ENCODE data around the gene MOB3A. TPM values are rescaled to one million over a fixed set of nuclear protein-coding genes. Genes with fewer than 3 reads are reported as not detected.

The MOB3A gene
- total RNA-seq, 4 donors from 2014 or later = 16.0 to 30.8 (median 22.2) TPM

- H3K27ac ChIP-seq = peak overlapping the region; percentile 95 to 100 (median 96)
- in situ Hi-C loops (cut with MboI; ENCODE audit: low sequenced_read_pairs in 4 of 4) (no loop called here), intact Hi-C loops (cut with DNase I; ENCODE audit: low total_unique reads) (no loop called here)
- DNase-seq (peak; percentile 23 to 63), ATAC-seq (no peak)
- H3K9me3 ChIP-seq = no peaks in the 10 kb centered on the region
- no peaks in the 10 kb centered on the region for H3K27me3 ChIP-seq
- H3K4me1 ChIP-seq = peaks cover 40 to 58% of the 10 kb centered on the region in 2 donors
- no peak for TF ChIP-seq CTCF (IDR thresholded peaks at IDR 0.05 in 4 of 5, conservative IDR thresholded peaks at IDR 0.05 in 1 of 5)
- peak in 1 of 2 donors; percentile 51 for TF ChIP-seq POLR2A (IDR thresholded peaks at IDR 0.05)
- no peaks in the 10 kb centered on the region for H3K36me3 ChIP-seq
- no peak overlapping the region for H3K4me3 ChIP-seq
Observed at GRCh38 chr19:2054763-2055162, 41.4 kb downstream of the MOB3A start.

GRCh38 chr19:2053601-2054389, 42.3 kb downstream of the MOB3A start:
- DNase-seq (peak; percentile 53 to 79), ATAC-seq (no peak)
- in situ Hi-C loops (cut with MboI; ENCODE audit: low sequenced_read_pairs in 4 of 4) (no loop called here), intact Hi-C loops (cut with DNase I; ENCODE audit: low total_unique reads) (no loop called here)
- H3K4me1 ChIP-seq = peaks cover 36 to 50% of the 10 kb centered on the region in 2 donors
- peaks cover 0 to 8% of the 10 kb centered on the region in 2 donors for H3K36me3 ChIP-seq
- no peak overlapping the region for H3K4me3 ChIP-seq
- peak in 1 of 2 donors; percentile 38 for TF ChIP-seq POLR2A (IDR thresholded peaks at IDR 0.05)
- no peak for TF ChIP-seq CTCF (IDR thresholded peaks at IDR 0.05 in 4 of 5, conservative IDR thresholded peaks at IDR 0.05 in 1 of 5)
- H3K9me3 ChIP-seq = no peaks in the 10 kb centered on the region
- peak overlapping the region; percentile 95 to 100 (median 96) for H3K27ac ChIP-seq
- H3K27me3 ChIP-seq = no peaks in the 10 kb centered on the region

GRCh38 chr19:2051773-2052704, 44.1 kb downstream of the MOB3A start:
- ATAC-seq = no peak
- peak; percentile 18 to 49 for DNase-seq
- Histone ChIP-seq H3K36me3 (peaks cover 0 to 8% of the 10 kb centered on the region in 2 donors), H3K4me3 (peak overlapping the region; percentile 48 to 91 (median 60)), H3K4me1 (peaks cover 51 to 56% of the 10 kb centered on the region in 2 donors), H3K27ac (peak overlapping the region; percentile 91 to 100 (median 96)), H3K27me3 (no peaks in the 10 kb centered on the region), H3K9me3 (no peaks in the 10 kb centered on the region)
- in situ Hi-C loops (cut with MboI; ENCODE audit: low sequenced_read_pairs in 4 of 4) (no loop called here), intact Hi-C loops (cut with DNase I; ENCODE audit: low total_unique reads) (loop anchor here (1.0 to 2.0 kb wide), 2 partner anchors 7 to 13 kb away; no protein-coding TSS in a partner anchor)
- TF ChIP-seq CTCF (IDR thresholded peaks at IDR 0.05 in 4 of 5, conservative IDR thresholded peaks at IDR 0.05 in 1 of 5) = no peak
- TF ChIP-seq POLR2A (IDR thresholded peaks at IDR 0.05) = no peak

GRCh38 chr19:2050991-2051772, 44.9 kb downstream of the MOB3A start, which contains the start of gene MKNK2:
Gene MKNK2, minus strand, starts transcription at chr19:2051244. Its CDS starts 393 bp downstream, at chr19:2050851.
- no peaks in the 10 kb centered on the region for H3K27me3 ChIP-seq
- peaks cover 0 to 13% of the 10 kb centered on the region in 2 donors for H3K36me3 ChIP-seq
- intact Hi-C loops (cut with DNase I; ENCODE audit: low total_unique reads) = loop anchor here (1.0 to 2.0 kb wide), 2 partner anchors 8 to 14 kb away; no protein-coding TSS in a partner anchor
- H3K27ac ChIP-seq = peak within 1 kb of the TSS; percentile 96 to 100 (median 100)
- peak; percentile 86 to 87 for DNase-seq
- ATAC-seq = peak; percentile 45 to 52
- H3K9me3 ChIP-seq = no peaks in the 10 kb centered on the region
- H3K4me3 ChIP-seq = peak within 1 kb of the TSS; percentile 82 to 100 (median 95)
- in situ Hi-C loops (cut with MboI; ENCODE audit: low sequenced_read_pairs in 4 of 4) = no loop called here
- peaks cover 58 to 61% of the 10 kb centered on the region in 2 donors for H3K4me1 ChIP-seq
- peak; percentile 100 for TF ChIP-seq POLR2A (IDR thresholded peaks at IDR 0.05)
- peak; percentile 34 to 81 (median 58) for TF ChIP-seq CTCF (IDR thresholded peaks at IDR 0.05 in 4 of 5, conservative IDR thresholded peaks at IDR 0.05 in 1 of 5)
